IMR-90 (cell line): Measurements from ENCODE around the gene HASPIN.

Source experiments
- POLR2A ChIP-seq: IDR thresholded peaks from 2 replicates; pipeline ENCODE4 v1.6.1; 2012; ENCODE audit warnings: mild to moderate bottlenecking, low read depth, low read length
- TF ChIP-seq, protein P1 (sequence below): conservative IDR thresholded peaks from 2 replicates; pipeline ENCODE4 v1.5.1; 2012; ENCODE audit warnings: mild to moderate bottlenecking, low read depth, low read length, improper control_type of control experiment

DNA sequence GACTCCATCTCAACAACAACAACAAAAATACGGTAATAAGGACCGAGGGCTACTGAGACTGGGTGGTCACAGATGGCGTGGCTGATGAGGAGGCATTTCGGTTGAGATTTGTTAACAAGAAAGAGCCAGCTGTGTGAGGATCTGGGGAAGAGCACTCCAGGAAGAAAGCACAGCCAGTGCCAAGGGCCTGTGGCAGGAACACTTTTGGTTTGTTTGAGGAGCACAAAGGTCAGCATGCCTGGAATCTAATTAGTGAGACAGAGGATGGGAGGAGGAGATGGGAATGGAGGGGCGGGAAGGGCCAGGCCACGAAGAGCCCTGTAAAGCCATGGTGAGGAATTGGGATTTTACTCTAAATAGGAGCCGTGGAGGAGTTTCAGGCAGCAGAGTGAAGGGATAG, 24.9 kb downstream of the HASPIN start:
- TF ChIP-seq POLR2A = no peak
- TF ChIP-seq, protein P1, sequence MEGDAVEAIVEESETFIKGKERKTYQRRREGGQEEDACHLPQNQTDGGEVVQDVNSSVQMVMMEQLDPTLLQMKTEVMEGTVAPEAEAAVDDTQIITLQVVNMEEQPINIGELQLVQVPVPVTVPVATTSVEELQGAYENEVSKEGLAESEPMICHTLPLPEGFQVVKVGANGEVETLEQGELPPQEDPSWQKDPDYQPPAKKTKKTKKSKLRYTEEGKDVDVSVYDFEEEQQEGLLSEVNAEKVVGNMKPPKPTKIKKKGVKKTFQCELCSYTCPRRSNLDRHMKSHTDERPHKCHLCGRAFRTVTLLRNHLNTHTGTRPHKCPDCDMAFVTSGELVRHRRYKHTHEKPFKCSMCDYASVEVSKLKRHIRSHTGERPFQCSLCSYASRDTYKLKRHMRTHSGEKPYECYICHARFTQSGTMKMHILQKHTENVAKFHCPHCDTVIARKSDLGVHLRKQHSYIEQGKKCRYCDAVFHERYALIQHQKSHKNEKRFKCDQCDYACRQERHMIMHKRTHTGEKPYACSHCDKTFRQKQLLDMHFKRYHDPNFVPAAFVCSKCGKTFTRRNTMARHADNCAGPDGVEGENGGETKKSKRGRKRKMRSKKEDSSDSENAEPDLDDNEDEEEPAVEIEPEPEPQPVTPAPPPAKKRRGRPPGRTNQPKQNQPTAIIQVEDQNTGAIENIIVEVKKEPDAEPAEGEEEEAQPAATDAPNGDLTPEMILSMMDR = no peak
